ENCODE data around the gene NAT8.

The NAT8 gene

GRCh38 chr2:73641767-73642062 is 507 bp downstream of the NAT8 start:
- Histone ChIP-seq H3K9me3 (ENCODE audit: control insufficient read depth, insufficient read depth, low read length) (peaks cover 3% of the 10 kb centered on the region; the same call in 1 of the 2 replicates), H3K36me3 (ENCODE audit: control insufficient read depth, low read length) (no peaks in the 10 kb centered on the region), H3K4me2 (ENCODE audit: low read length) (no peak overlapping the region), H3K4me1 (ENCODE audit: control insufficient read depth, low read length) (no peaks in the 10 kb centered on the region), H3K4me3 (ENCODE audit: low read length) (no peak overlapping the region), H4K20me1 (ENCODE audit: control insufficient read depth, insufficient read depth, low read depth, low read length) (no peaks in the 10 kb centered on the region), H3K27me3 (ENCODE audit: control insufficient read depth, low read length) (no peaks in the 10 kb centered on the region), H3K27ac (ENCODE audit: low read depth, low read length) (no peak overlapping the region), H3F3A (ENCODE audit: control insufficient read depth, insufficient read depth) (no peaks in the 10 kb centered on the region), H3K79me2 (ENCODE audit: control insufficient read depth, low read length) (no peaks in the 10 kb centered on the region), H3K9me2 (replicated peaks; ENCODE audit: control insufficient read depth, low read length) (no peaks in the 10 kb centered on the region)
- TF ChIP-seq EZH2phosphoT487 (IDR thresholded peaks at IDR 0.05; ENCODE audit: borderline replicate concordance, low read length) (no peak), CTCF (IDR thresholded peaks at IDR 0.05; ENCODE audit: low read depth, low read length, poor library complexity, severe bottlenecking) (no peak)

- Histone ChIP-seq H3K27me3 (ENCODE audit: control insufficient read depth, low read length) (no peaks in the 10 kb centered on the region), H3K4me3 (ENCODE audit: low read length) (no peak overlapping the region), H4K20me1 (ENCODE audit: control insufficient read depth, insufficient read depth, low read depth, low read length) (no peaks in the 10 kb centered on the region), H3K27ac (ENCODE audit: low read depth, low read length) (no peak overlapping the region), H3K9me2 (replicated peaks; ENCODE audit: control insufficient read depth, low read length) (no peaks in the 10 kb centered on the region), H3K4me1 (ENCODE audit: control insufficient read depth, low read length) (no peaks in the 10 kb centered on the region), H3F3A (ENCODE audit: control insufficient read depth, insufficient read depth) (no peaks in the 10 kb centered on the region), H3K4me2 (ENCODE audit: low read length) (no peak overlapping the region), H3K79me2 (ENCODE audit: control insufficient read depth, low read length) (no peaks in the 10 kb centered on the region), H3K9me3 (ENCODE audit: control insufficient read depth, insufficient read depth, low read length) (peaks cover 3% of the 10 kb centered on the region; the same call in 1 of the 2 replicates), H3K36me3 (ENCODE audit: control insufficient read depth, low read length) (no peaks in the 10 kb centered on the region)
- TF ChIP-seq EZH2phosphoT487 (IDR thresholded peaks at IDR 0.05; ENCODE audit: borderline replicate concordance, low read length) (no peak), CTCF (IDR thresholded peaks at IDR 0.05; ENCODE audit: low read depth, low read length, poor library complexity, severe bottlenecking) (no peak)
Measured at GRCh38 chr2:73640946-73641766, 1.1 kb downstream of the NAT8 start.

GRCh38 chr2:73640511-73640911 is 1.7 kb downstream of the NAT8 start:
- no peaks in the 10 kb centered on the region for H3F3A ChIP-seq (ENCODE audit: control insufficient read depth, insufficient read depth)
- peaks cover 3% of the 10 kb centered on the region; the same call in 1 of the 2 replicates for H3K9me3 ChIP-seq (ENCODE audit: control insufficient read depth, insufficient read depth, low read length)
- H3K79me2 ChIP-seq (ENCODE audit: control insufficient read depth, low read length) = no peaks in the 10 kb centered on the region
- no peak overlapping the region for H3K27ac ChIP-seq (ENCODE audit: low read depth, low read length)
- H3K9me2 ChIP-seq (replicated peaks; ENCODE audit: control insufficient read depth, low read length) = no peaks in the 10 kb centered on the region
- no peaks in the 10 kb centered on the region for H3K4me1 ChIP-seq (ENCODE audit: control insufficient read depth, low read length)
- TF ChIP-seq EZH2phosphoT487 (IDR thresholded peaks at IDR 0.05; ENCODE audit: borderline replicate concordance, low read length) (no peak), CTCF (IDR thresholded peaks at IDR 0.05; ENCODE audit: low read depth, low read length, poor library complexity, severe bottlenecking) (no peak)
- no peaks in the 10 kb centered on the region for H4K20me1 ChIP-seq (ENCODE audit: control insufficient read depth, insufficient read depth, low read depth, low read length)
- H3K4me2 ChIP-seq (ENCODE audit: low read length) = no peak overlapping the region
- H3K27me3 ChIP-seq (ENCODE audit: control insufficient read depth, low read length) = no peaks in the 10 kb centered on the region
- H3K4me3 ChIP-seq (ENCODE audit: low read length) = no peak overlapping the region
- H3K36me3 ChIP-seq (ENCODE audit: control insufficient read depth, low read length) = no peaks in the 10 kb centered on the region
